Body of pancreas (tissue), 4 donors: ENCODE results near the gene CCR7. TPM values are rescaled to one million over a fixed set of nuclear protein-coding genes. Genes with fewer than 3 reads are reported as not detected.
"Not testable (repeated sequence)": the region's sequence is repeated elsewhere in the genome, so short reads cannot be mapped to it uniquely, and the experiment has no call there.

Experiments used
- ATAC-seq: fragments of 150-250 bp; one replicate; pipeline ENCODE4 v1.9.1; 2016
- DNase-seq, 4 donors: peaks; one replicate each; pipeline ENCODE4 v3.0.0-alpha.2; 2019
- H3K27ac ChIP-seq, 4 donors: fragments of 200-600 bp; sonication (generic); 1 replicate in 3 of 4; 2 replicates in 1 of 4; pipeline versions ENCODE4 v1.5.1 to v1.6.1; 2016 to 2019; ENCODE audit warnings: mild to moderate bottlenecking in 1 of 4, mixed read lengths in 1 of 4, moderate library complexity in 1 of 4
- H3K27me3 ChIP-seq, 2 donors: fragments of 200-600 bp; sonication (generic); one replicate each; pipeline ENCODE4 v1.6.0; 2016; ENCODE audit warnings: mild to moderate bottlenecking in 1 of 2
- H3K36me3 ChIP-seq, 2 donors: fragments of 200-600 bp; sonication (generic); replicated peaks in 1 of 2; 2 replicates each; pipeline ENCODE4 v1.5.1; 2016; ENCODE audit warnings: low read depth in 2 of 2; ENCODE audit not compliant: insufficient read depth in 1 of 2
- H3K4me1 ChIP-seq: fragments of 200-600 bp; sonication (generic); one replicate; pipeline ENCODE4 v1.6.0; 2016
- H3K4me3 ChIP-seq, 2 donors: fragments of 200-600 bp; sonication (generic); 1 replicate in 1 of 2; 2 replicates in 1 of 2; pipeline ENCODE4 v1.5.1; 2016 to 2019
- H3K9me3 ChIP-seq, 3 donors: fragments of 200-600 bp; sonication (generic); 1 replicate in 2 of 3; 2 replicates in 1 of 3; pipeline ENCODE4 v1.5.1; 2016
- POLR2A ChIP-seq, 3 donors: fragments of 450-650 bp; IDR thresholded peaks; one replicate each; pipeline ENCODE4 v1.6.1; 2016; ENCODE audit warnings: antibody characterized with exemption in 3 of 3, mild to moderate bottlenecking in 2 of 3
- WGBS, 2 donors: methylation state at CpG; one replicate each; pipeline ENCODE4 v1.1.5; 2017; 5-methylcytosine and 5-hydroxymethylcytosine counted together
- intact Hi-C: fragments of 100-400 bp; cut with DNase I; formaldehyde crosslinking; loops from one replicate; pipeline ENCODE4 v1.15.1; 2023
- total RNA-seq, 2 donors: library from RNA; depleted of rRNA; stranded (reverse); fragments of >200 nt; gene quantifications; one replicate each; pipeline ENCODE4 v1.1.0, GENCODE V29; 2016
- TF ChIP-seq, protein P1 (sequence below), 7 experiments: fragments of 450-650 bp in 4 of 7; fragments of 200-600 bp in 3 of 7; sonication (generic) in 3 of 7; IDR thresholded peaks; one replicate each; pipeline ENCODE4 v1.5.1; 2016 to 2019; ENCODE audit warnings: antibody characterized with exemption in 7 of 7

Gene CCR7
- total RNA-seq, 2 donors from 2014 or later, result 0.26 TPM; not detected in 1

DNA sequence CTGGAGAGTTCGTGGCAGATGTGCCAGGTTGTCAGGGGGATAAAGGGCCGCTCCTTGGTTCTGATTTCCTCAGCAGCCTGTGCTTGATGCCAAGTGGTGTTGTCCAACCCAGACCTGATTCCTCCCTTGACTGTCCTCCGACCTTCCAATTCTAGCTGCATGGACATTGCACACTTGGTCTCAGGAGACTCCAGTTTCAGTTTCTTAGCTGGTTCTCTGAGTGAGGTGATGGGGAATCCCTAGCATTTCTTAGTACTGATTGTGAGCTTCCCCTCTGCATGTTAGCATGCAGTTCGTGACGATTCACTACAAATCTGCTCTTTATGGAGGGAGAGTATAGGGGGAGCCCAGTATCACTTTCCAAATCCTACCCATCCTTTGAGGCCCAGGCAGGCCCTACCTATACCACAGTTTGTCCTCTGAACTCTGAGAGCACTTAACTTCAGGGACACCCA lies 12.4 kb upstream of the CCR7 start:
- ATAC-seq (no peak), DNase-seq (no peak)
- intact Hi-C loops, result no loop called here
- peaks cover 0 to 5% (median 0%) of the 10 kb centered on the region in 3 donors for H3K9me3 ChIP-seq
- no peaks in the 10 kb centered on the region for H3K36me3 ChIP-seq
- no peaks in the 10 kb centered on the region for H3K4me1 ChIP-seq
- no peak overlapping the region for H3K4me3 ChIP-seq
- 69 to 73% methylated on average over 5 of the region's 5 CpGs for WGBS, 2 donors
- TF ChIP-seq, protein P1, sequence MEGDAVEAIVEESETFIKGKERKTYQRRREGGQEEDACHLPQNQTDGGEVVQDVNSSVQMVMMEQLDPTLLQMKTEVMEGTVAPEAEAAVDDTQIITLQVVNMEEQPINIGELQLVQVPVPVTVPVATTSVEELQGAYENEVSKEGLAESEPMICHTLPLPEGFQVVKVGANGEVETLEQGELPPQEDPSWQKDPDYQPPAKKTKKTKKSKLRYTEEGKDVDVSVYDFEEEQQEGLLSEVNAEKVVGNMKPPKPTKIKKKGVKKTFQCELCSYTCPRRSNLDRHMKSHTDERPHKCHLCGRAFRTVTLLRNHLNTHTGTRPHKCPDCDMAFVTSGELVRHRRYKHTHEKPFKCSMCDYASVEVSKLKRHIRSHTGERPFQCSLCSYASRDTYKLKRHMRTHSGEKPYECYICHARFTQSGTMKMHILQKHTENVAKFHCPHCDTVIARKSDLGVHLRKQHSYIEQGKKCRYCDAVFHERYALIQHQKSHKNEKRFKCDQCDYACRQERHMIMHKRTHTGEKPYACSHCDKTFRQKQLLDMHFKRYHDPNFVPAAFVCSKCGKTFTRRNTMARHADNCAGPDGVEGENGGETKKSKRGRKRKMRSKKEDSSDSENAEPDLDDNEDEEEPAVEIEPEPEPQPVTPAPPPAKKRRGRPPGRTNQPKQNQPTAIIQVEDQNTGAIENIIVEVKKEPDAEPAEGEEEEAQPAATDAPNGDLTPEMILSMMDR (IDR thresholded peaks at IDR 0.05), result no peak
- no peak for TF ChIP-seq POLR2A (IDR thresholded peaks at IDR 0.05)
- no peak overlapping the region for H3K27ac ChIP-seq
- H3K27me3 ChIP-seq, result no peaks in the 10 kb centered on the region

DNA sequence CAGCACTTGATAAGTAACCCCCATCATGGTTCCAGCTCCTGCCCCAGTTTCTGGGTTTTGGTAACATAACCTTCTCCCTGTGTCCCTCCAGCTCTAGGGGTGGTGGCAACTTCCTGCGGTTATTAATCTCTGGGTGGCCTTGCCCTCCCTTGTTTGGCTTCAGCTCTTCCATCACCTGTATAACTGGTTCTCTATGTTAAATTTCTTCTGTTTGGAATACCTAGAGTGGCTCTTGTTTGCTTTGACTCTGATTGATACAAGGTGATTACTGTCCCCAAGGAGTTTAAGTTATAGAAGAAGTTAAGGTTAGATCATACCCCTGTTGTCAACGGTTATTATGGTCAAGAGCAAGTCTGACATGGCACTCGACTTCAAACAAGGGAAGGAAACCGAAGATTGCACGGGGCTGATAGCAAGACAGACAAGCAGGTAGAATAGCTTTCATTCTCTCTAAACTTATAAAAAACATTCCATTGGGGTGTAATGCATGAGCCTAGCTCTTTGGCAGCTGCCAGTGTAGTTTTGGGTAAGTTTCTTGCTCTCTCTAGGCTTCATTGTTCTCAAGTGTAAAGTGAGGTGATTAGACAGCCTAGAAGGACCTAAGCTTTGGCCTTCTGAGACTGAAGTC lies 11.0 kb upstream of the CCR7 start:
- ATAC-seq, result no peak
- TF ChIP-seq POLR2A (IDR thresholded peaks at IDR 0.05), result no peak
- TF ChIP-seq, protein P1 (IDR thresholded peaks at IDR 0.05), result no peak
- intact Hi-C loops, result no loop called here
- no peak for DNase-seq
- H3K4me3 ChIP-seq, result no peak overlapping the region
- WGBS, 2 donors, result 34 to 49% methylated on average over 5 of the region's 5 CpGs
- H3K27me3 ChIP-seq, result no peaks in the 10 kb centered on the region
- H3K27ac ChIP-seq, result no peak overlapping the region
- no peaks in the 10 kb centered on the region for H3K4me1 ChIP-seq
- no peaks in the 10 kb centered on the region for H3K36me3 ChIP-seq
- peaks cover 0 to 5% (median 0%) of the 10 kb centered on the region in 3 donors for H3K9me3 ChIP-seq

DNA sequence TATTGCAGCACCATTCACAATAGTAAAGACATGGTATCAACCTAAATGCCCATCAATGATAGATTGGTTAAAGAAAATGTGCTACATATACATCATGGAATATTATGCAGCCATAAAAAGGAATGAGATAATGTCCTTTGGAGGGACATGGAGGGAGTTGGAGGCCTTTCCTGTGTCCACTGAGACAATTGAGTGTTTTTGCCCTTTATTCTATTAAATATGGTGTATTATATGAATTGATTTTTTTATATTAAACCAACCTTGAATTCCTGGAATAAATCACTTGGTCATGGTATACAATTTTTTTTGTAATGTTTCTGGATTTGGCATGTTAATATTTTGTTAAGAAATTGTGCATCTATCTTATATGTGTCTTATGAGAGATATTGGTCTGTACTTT lies 9.0 kb upstream of the CCR7 start:
- TF ChIP-seq, protein P1 (IDR thresholded peaks at IDR 0.05), result no peak
- no peak for TF ChIP-seq POLR2A (IDR thresholded peaks at IDR 0.05)
- H3K36me3 ChIP-seq, result no peaks in the 10 kb centered on the region
- H3K27me3 ChIP-seq, result no peaks in the 10 kb centered on the region
- no peaks in the 10 kb centered on the region for H3K4me1 ChIP-seq
- intact Hi-C loops, result no loop called here
- H3K27ac ChIP-seq, result no peak overlapping the region
- ATAC-seq, result no peak
- H3K4me3 ChIP-seq, result no peak overlapping the region
- H3K9me3 ChIP-seq, result peaks cover 0 to 5% (median 0%) of the 10 kb centered on the region in 3 donors
- no peak for DNase-seq

DNA sequence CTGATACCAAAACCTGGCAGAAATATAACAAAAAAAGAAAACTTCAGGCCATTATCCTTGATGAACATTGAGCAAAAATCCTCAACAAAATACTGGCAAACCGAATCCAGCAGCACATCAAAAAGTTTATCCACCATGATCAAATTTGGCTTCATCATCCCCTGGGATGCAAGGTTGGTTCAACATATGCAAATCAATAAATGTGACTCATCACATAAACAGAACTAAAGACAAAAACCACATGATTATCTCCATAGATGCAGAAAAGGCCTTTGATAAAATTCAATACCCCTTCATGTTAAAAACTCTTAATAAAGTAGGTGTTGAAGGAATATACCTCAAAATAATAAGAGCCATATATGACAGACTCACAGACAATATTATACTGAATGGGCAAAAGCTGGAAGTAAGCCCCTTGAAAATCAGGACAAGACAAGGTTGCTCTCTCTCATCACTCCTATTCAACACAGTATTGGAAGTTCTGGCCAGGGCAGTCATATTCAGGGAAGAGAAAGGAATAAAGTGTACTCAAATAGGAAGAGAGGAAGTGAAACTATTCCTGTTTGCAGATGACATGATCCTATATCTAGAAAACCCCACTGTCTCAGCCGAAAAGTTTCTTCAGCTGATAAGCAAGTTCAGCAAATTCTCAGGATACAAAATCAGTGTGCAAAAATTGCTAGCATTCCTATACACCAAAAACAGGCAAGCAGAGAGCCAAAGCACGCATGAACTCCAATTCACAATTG lies 7.1 kb upstream of the CCR7 start:
- H3K4me3 ChIP-seq, intact Hi-C loops, DNase-seq, H3K27ac ChIP-seq, H3K27me3 ChIP-seq, ATAC-seq, H3K36me3 ChIP-seq, H3K4me1 ChIP-seq, H3K9me3 ChIP-seq: not testable (repeated sequence)
- WGBS, 2 donors, result 50 to 67% methylated on average over 3 of the region's 3 CpGs

DNA sequence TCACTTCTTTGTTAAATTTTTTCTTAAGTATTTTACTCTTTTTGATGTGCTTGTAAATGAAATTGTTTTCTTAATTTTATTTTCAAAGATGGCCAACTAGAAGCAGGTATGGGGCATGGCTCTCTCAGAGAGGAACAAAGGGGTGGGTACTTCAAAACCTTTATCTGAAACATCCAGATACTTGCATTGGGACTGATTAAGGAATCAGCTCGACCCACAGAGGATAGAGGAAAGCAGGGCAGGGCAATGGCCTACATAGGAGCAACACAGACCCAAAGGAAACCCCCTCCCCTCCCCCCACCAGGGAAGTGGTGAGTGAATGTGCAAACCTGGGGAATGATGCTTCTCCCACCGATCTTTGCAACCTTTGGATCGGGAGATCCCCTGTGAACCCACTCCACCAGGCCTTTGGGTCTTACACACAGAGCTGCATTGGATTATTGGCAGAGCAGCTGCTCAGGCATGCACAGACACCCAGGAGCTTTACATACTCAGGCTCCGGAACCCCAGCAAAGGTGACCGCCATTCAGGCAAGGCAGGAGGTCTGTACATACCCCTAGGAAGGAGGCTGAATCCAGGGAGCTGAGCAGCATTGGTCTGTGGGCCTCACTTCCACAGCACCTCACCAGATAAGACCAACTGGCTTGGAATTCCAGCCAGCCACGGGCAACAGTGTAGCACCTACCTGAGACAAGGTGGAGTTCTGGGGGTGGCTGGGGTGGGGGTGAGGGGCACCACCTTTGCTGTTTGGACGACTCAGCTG lies 3.0 kb upstream of the CCR7 start:
- intact Hi-C loops, result loop anchor here (10.0 kb wide), 1 partner anchor 203 kb away; the partner anchor contains the start of gene GJD3
- H3K36me3 ChIP-seq, result no peaks in the 10 kb centered on the region
- DNase-seq (no peak), ATAC-seq (no peak)
- WGBS, 2 donors, result 36 to 61% methylated on average over 1 to 7 of the region's 7 CpGs
- H3K4me1 ChIP-seq, result no peaks in the 10 kb centered on the region
- no peak overlapping the region for H3K27ac ChIP-seq
- no peaks in the 10 kb centered on the region for H3K9me3 ChIP-seq
- no peak overlapping the region for H3K4me3 ChIP-seq
- H3K27me3 ChIP-seq, result no peaks in the 10 kb centered on the region
- TF ChIP-seq, protein P1 (IDR thresholded peaks at IDR 0.05), result no peak
- no peak for TF ChIP-seq POLR2A (IDR thresholded peaks at IDR 0.05)
